ENCODE measurements around the gene MTA1.

- TF ChIP-seq MEF2B (IDR thresholded peaks at IDR 0.05; ENCODE audit: partially characterized antibody, poor library complexity, severe bottlenecking) (no peak), CTCF (IDR thresholded peaks at IDR 0.05 in 2 of 3, conservative IDR thresholded peaks at IDR 0.05 in 1 of 3; ENCODE audit: control insufficient read depth in 2 of 3, extremely low read depth in 1 of 3, insufficient read depth in 1 of 3, low read depth in 3 of 3, low read length in 3 of 3) (no peak), RFX5 (IDR thresholded peaks at IDR 0.05; ENCODE audit: low read depth, low read length) (no peak), CHD2 (IDR thresholded peaks at IDR 0.05; ENCODE audit: borderline replicate concordance, low read depth, low read length) (no peak), POLR2A (IDR thresholded peaks at IDR 0.05; ENCODE audit: low read depth, low read length) (no peak)
Measured at GRCh38 chr14:105394714-105395537, 24.7 kb upstream of the MTA1 start.
